Measurements from ENCODE around the gene SLF2.

Gene SLF2

GRCh38 chr10:100912605-100913469 is at the start of gene SLF2:
SLF2 (plus strand) TSS chr10:100912963; CDS start chr10:100913111, 148 bp downstream.
- DNase-seq = peak; percentile 89

GRCh38 chr10:100863433-100863832 is 49.3 kb upstream of the SLF2 start:
- DNase-seq = no peak

- no peak for DNase-seq
Observed at GRCh38 chr10:100864036-100864885, 48.5 kb upstream of the SLF2 start.

GRCh38 chr10:100864978-100865377 is 47.8 kb upstream of the SLF2 start:
- no peak for DNase-seq

- DNase-seq = no peak
Observed at GRCh38 chr10:100866010-100866409, 46.8 kb upstream of the SLF2 start.

GRCh38 chr10:100866575-100867098 is 46.1 kb upstream of the SLF2 start:
- DNase-seq = no peak

GRCh38 chr10:100867261-100867963 is 45.4 kb upstream of the SLF2 start:
- DNase-seq = no peak

- DNase-seq = no peak
Observed at GRCh38 chr10:100868382-100868781, 44.4 kb upstream of the SLF2 start.

GRCh38 chr10:100869399-100869798 is 43.4 kb upstream of the SLF2 start:
- DNase-seq = no peak

GRCh38 chr10:100872034-100872791 is 40.5 kb upstream of the SLF2 start:
- DNase-seq = peak; percentile 32

GRCh38 chr10:100873146-100873826 is 39.5 kb upstream of the SLF2 start:
- DNase-seq = no peak

- no peak for DNase-seq
Observed at GRCh38 chr10:100873827-100874326, 38.9 kb upstream of the SLF2 start.

- no peak for DNase-seq
Observed at GRCh38 chr10:100874702-100875483, 37.9 kb upstream of the SLF2 start.

- DNase-seq = no peak
Observed at GRCh38 chr10:100875484-100876166, 37.1 kb upstream of the SLF2 start.

GRCh38 chr10:100876585-100877460 is 35.9 kb upstream of the SLF2 start:
- DNase-seq = no peak

GRCh38 chr10:100877461-100877850 is 35.3 kb upstream of the SLF2 start:
- no peak for DNase-seq

GRCh38 chr10:100878291-100878910 is 34.4 kb upstream of the SLF2 start:
- peak; percentile 39 for DNase-seq

- DNase-seq = no peak
Observed at GRCh38 chr10:100879741-100880360, 32.9 kb upstream of the SLF2 start.
